Measurements from ENCODE around the gene CRLF3.

- TF ChIP-seq CTCF (IDR thresholded peaks at IDR 0.05) (no peak), POLR2A (IDR thresholded peaks at IDR 0.05) (no peak)
These were observed 513 bp downstream of the CRLF3 start for GRCh38 chr17:30824002-30824355.
